Measurements from ENCODE around the gene TRIM32.

TRIM32 gene

DNA sequence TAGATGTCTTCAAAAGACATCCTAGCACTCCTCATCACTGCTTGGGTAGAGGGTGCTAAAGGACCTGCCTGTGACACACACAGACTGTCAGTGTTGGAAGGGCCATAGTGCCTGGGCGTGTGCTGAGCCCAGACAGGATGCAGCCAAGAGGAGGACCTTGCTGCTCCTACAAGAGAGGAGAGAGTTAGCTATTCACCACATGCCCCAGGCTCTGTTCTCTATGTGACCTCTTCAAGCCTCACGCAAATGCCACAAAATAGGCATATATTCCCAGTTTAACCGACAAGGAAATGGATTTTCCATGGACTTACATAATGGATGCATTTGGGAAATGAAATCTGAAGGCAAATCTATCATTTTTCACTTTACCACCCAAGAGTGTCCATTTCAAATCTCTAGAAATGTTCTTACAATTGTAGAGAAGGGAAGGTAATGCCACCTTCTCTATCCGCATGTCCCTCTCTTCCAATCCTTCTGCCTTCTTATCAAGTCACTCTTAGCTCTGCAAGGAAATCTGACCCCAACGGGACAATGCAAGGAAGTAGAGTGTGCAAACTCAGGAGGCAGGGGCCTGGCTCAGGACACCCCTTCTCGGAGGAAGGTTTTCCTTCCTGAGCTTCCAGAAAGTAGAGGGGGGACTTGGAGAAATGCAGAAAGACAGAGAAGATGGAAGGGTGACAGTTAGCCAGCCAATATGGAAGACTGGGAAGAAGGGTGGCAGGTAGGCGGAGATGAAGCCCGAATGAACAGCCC, 49.5 kb downstream of the TRIM32 start:
- TF ChIP-seq POLR2A (IDR thresholded peaks at IDR 0.05; ENCODE audit: low read length) (no peak), GATA1 (IDR thresholded peaks at IDR 0.05; ENCODE audit: low read depth, low read length) (no peak)
- no peak for DNase-seq

- peak; percentile 62 to 76 for DNase-seq
- TF ChIP-seq GATA1 (IDR thresholded peaks at IDR 0.05; ENCODE audit: low read depth, low read length) (no peak), POLR2A (IDR thresholded peaks at IDR 0.05; ENCODE audit: low read length) (no peak)
Measured at GRCh38 chr9:116737152-116737546, 50.0 kb downstream of the TRIM32 start.

DNA sequence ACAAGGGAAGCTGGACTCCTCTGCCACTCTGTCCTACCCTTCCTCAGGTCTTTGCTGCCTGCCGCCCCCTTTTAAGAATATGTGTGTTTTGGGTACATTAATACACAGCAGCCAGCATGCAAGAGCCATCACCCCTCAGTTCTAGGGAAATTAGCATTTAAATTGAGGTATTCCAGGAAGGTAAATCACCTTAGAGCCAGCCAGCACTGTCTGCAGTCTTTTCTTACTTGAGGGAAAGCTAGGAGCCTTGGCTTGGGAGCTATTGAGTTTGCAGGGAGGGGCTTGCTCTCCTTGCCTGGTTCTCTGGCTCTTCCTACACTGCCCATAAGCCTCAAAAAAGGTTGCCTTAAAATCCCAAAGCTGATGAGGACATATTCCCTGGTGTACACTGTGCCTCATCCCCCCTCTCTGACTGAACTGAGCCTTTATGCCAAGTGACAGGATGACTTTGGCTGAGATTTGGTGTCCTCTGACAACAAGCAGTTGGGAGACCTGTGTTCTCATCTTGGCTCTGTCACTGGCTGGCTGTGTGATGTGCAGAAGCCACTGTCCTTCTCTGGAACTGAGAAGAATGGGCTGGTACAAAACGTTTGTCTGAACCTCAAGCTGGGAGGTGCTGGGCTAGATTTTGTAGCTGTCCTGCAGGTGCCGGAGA, 54.1 kb downstream of the TRIM32 start:
- no peak for DNase-seq
- TF ChIP-seq POLR2A (IDR thresholded peaks at IDR 0.05; ENCODE audit: low read length), result no peak

- no peak for DNase-seq
- TF ChIP-seq POLR2A (IDR thresholded peaks at IDR 0.05; ENCODE audit: low read length) (no peak), GATA1 (IDR thresholded peaks at IDR 0.05; ENCODE audit: low read depth, low read length) (no peak)
Measured at GRCh38 chr9:116741742-116742141, 54.6 kb downstream of the TRIM32 start.

DNA sequence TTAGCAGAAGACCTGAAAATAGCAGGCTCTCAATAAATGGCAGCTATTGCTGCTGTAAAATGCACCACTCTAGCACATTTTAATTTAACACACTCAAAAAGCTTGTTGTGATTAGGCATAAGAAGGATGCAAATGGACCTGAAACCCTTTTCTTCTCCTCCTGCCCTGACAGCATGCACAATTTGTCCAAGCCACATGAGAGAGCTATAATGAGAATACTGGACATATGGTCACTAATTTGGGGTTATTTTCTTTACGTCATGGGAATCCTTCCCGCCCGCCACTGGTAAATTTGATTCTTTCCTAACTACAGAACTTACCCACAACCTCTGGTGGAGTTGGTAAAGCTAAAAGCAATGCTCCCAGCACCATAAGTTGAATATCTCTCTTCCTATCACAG, 62.1 kb downstream of the TRIM32 start:
- TF ChIP-seq POLR2A (IDR thresholded peaks at IDR 0.05; ENCODE audit: low read length) (no peak), GATA1 (IDR thresholded peaks at IDR 0.05; ENCODE audit: low read depth, low read length) (no peak)

GRCh38 chr9:116749772-116750171, 62.7 kb downstream of the TRIM32 start:
- no peak for DNase-seq
- no peak for TF ChIP-seq GATA1 (IDR thresholded peaks at IDR 0.05; ENCODE audit: low read depth, low read length)
- no peak for TF ChIP-seq POLR2A (IDR thresholded peaks at IDR 0.05; ENCODE audit: low read length)

More for the DNA sequence above, 62.1 kb downstream of the TRIM32 start:
- DNase-seq, result no peak

DNA sequence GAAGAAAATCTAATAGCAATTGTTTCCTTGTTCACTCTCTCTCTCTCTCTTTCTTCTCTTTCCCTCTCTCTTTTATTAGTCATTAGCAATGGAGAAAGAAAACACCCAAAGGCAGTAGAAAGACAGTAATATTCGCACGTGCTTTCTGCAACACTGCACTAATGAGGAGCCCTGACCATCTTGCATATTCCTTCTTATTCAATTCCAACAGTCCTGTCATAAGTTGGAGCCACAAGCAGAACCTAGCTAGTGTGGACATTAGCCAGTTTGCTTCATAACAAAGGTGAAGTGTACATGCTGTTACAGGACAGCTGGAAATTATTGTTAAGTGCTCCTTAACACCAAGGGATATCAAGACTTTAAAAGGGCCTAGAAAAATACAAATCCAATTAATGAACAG, 63.4 kb downstream of the TRIM32 start:
- DNase-seq, result no peak
- TF ChIP-seq GATA1 (IDR thresholded peaks at IDR 0.05; ENCODE audit: low read depth, low read length) (no peak), POLR2A (IDR thresholded peaks at IDR 0.05; ENCODE audit: low read length) (no peak)

All from erythroblast (primary cell).